ENCODE results near the gene BFSP1. TPM values are rescaled to one million over a fixed set of nuclear protein-coding genes. Genes with fewer than 3 reads are reported as not detected.

Gene BFSP1
- total and polyA plus RNA-seq, 7 donors = 0.51 to 3.6 (median 1.2) TPM; not detected in 1

DNA sequence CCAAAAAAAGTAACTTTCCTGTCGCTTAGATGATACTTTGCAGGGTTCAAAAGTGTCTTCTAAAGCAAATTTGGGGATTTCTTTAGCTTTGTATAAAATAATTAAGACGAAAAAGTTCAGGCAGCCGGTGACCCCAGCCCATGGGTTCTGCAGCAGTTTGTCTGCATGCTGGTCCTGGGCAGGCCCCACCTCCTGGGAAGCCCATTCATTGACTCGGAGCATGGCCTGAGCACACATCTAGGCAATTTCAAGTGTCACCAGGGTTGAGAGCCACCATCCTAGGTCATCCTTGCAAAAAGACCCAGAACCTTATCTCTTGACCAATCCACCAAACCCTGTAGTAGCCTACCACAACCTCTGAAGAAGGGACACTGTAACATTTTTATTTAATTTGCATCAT is 20.6 kb downstream of the BFSP1 start:
- Histone ChIP-seq H3K9me3 (no peaks in the 10 kb centered on the region), H3K27ac (no peak overlapping the region), H3K4me1 (peaks cover 0 to 1% (median under 1%) of the 10 kb centered on the region in 4 donors), H3K27me3 (no peaks in the 10 kb centered on the region), H3K36me3 (no peaks in the 10 kb centered on the region), H3K4me3 (no peak overlapping the region)
- intact Hi-C loops (cut with DNase I) = no loop called here
- DNase-seq = peak; percentile 10
- no peak for TF ChIP-seq POLR2AphosphoS5 (IDR thresholded peaks at IDR 0.05)
- no peak for TF ChIP-seq POLR2A (IDR thresholded peaks at IDR 0.05)
- TF ChIP-seq, protein P1, sequence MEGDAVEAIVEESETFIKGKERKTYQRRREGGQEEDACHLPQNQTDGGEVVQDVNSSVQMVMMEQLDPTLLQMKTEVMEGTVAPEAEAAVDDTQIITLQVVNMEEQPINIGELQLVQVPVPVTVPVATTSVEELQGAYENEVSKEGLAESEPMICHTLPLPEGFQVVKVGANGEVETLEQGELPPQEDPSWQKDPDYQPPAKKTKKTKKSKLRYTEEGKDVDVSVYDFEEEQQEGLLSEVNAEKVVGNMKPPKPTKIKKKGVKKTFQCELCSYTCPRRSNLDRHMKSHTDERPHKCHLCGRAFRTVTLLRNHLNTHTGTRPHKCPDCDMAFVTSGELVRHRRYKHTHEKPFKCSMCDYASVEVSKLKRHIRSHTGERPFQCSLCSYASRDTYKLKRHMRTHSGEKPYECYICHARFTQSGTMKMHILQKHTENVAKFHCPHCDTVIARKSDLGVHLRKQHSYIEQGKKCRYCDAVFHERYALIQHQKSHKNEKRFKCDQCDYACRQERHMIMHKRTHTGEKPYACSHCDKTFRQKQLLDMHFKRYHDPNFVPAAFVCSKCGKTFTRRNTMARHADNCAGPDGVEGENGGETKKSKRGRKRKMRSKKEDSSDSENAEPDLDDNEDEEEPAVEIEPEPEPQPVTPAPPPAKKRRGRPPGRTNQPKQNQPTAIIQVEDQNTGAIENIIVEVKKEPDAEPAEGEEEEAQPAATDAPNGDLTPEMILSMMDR (IDR thresholded peaks at IDR 0.05) = no peak
- no peak for TF ChIP-seq EP300 (IDR thresholded peaks at IDR 0.05)
- WGBS, 2 donors = 59 to 86% methylated on average over 4 of the region's 4 CpGs

DNA sequence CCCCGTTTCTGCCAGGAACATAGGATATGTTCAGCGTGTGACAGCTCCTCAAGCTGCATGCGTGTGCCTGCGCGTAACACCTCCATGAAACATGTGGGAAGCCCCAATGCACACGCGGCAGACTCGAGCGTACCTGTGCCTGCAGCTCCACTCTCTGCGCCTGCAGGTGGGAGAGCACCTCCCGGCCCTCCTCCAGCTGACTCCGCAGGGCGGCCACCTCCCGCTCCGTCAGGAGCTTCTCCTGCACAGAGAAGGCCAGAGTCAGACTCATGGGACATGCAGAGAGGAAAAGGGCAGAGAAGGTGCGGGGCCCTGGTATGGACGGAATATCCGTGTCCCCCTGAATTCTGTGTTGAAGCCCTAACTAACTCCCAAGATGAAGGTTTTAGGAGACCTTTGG is 22.4 kb downstream of the BFSP1 start:
- intact Hi-C loops (cut with DNase I) = loop anchor here (5.0 to 10.0 kb wide), 3 partner anchors 486 to 769 kb away; partner anchors contain the start of genes KAT14 and PET117
- H3K9me3 ChIP-seq = no peaks in the 10 kb centered on the region
- no peak overlapping the region for H3K4me3 ChIP-seq
- peak; percentile 46 for DNase-seq
- 90 to 96% methylated on average over 18 of the region's 18 CpGs for WGBS, 2 donors
- no peaks in the 10 kb centered on the region for H3K36me3 ChIP-seq
- H3K4me1 ChIP-seq = peaks cover 0 to 10% (median 8%) of the 10 kb centered on the region in 4 donors
- TF ChIP-seq POLR2A (IDR thresholded peaks at IDR 0.05) (no peak), EP300 (IDR thresholded peaks at IDR 0.05) (no peak), POLR2AphosphoS5 (IDR thresholded peaks at IDR 0.05) (no peak)
- H3K27me3 ChIP-seq = no peaks in the 10 kb centered on the region
- H3K27ac ChIP-seq = no peak overlapping the region

DNA sequence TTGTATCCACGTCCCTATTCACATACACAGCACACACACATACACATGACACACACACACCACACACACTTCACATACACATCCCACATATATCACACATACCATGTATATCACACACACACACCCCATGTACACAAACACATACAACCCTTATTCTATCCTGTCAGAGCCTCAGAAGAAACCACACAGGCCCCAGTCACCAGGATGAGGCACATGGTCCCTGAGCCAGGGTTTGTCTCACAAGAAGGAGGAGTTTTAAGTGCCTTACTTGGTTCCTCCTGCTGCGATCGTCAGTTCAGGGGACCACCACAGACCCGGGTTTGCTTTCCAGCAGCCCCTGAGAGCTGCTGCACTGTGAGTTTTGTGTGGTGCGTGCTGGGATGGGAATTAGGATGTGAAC is 23.6 kb downstream of the BFSP1 start:
- H3K4me3 ChIP-seq = no peak overlapping the region
- no peaks in the 10 kb centered on the region for H3K27me3 ChIP-seq
- TF ChIP-seq, protein P1 (IDR thresholded peaks at IDR 0.05) = no peak
- TF ChIP-seq POLR2AphosphoS5 (IDR thresholded peaks at IDR 0.05) = no peak
- TF ChIP-seq EP300 (IDR thresholded peaks at IDR 0.05) = no peak
- TF ChIP-seq POLR2A (IDR thresholded peaks at IDR 0.05) = no peak
- 92 to 93% methylated on average over 5 of the region's 5 CpGs for WGBS, 2 donors
- no peak overlapping the region for H3K27ac ChIP-seq
- no peaks in the 10 kb centered on the region for H3K36me3 ChIP-seq
- intact Hi-C loops (cut with DNase I) = loop anchor here (5.0 to 10.0 kb wide), 3 partner anchors 487 to 770 kb away; partner anchors contain the start of genes KAT14 and PET117
- DNase-seq = peak; percentile 20
- peaks cover 0 to 10% (median 8%) of the 10 kb centered on the region in 4 donors for H3K4me1 ChIP-seq
- no peaks in the 10 kb centered on the region for H3K9me3 ChIP-seq

GRCh38 chr20:17507032-17507431 is 24.1 kb downstream of the BFSP1 start:
- intact Hi-C loops (cut with DNase I) = loop anchor here (5.0 to 10.0 kb wide), 3 partner anchors 488 to 770 kb away; partner anchors contain the start of genes KAT14 and PET117
- no peak for DNase-seq
- Histone ChIP-seq H3K27me3 (no peaks in the 10 kb centered on the region), H3K4me1 (peaks cover 0 to 10% (median 8%) of the 10 kb centered on the region in 4 donors), H3K9me3 (no peaks in the 10 kb centered on the region), H3K36me3 (no peaks in the 10 kb centered on the region), H3K27ac (no peak overlapping the region), H3K4me3 (no peak overlapping the region)
- TF ChIP-seq POLR2A (IDR thresholded peaks at IDR 0.05) = no peak
- TF ChIP-seq POLR2AphosphoS5 (IDR thresholded peaks at IDR 0.05) = no peak
- TF ChIP-seq EP300 (IDR thresholded peaks at IDR 0.05) = no peak
- TF ChIP-seq, protein P1 (IDR thresholded peaks at IDR 0.05) = no peak
- WGBS, 2 donors = 80 to 92% methylated on average over 2 of the region's 2 CpGs

DNA sequence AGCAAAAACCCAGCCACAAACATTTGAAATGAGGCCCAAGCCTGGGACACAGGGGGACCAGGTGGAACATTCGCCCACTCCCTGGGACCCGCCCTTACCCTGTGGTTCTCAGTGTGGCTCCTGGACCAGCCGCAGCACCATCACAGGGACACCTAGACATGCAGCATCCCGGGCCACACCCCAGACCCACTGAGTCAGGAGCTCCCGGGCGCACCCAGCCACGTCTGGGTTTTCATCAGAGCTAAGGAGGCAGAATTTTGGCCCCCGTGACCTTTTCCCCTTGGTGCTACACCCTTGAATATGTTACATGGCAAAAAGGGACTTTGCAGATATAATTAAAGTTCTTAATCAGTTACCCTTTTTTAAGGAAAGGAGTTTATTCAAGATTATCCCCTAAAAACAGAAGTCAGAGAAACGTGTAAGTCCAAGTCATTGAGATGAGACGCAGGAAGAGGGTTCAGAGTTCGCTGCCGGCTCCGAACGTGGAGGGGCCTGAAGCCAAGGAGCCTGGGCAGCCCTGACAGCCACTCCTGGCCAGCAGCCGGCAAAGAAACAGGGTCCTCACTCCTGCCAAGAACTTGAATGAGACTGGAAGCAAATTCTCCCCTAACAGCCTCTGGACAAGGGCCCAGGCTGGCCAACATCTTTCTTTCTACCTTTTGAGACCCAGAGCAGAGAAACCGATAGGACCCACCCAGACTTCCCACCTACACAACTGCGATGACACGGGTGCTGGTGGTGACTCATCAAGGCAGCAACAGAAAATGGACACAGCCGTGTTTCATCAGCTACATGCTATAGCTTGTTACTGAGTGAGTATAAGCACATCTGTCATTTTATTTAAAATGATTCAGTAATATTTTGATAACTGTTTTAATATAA is 25.3 kb downstream of the BFSP1 start:
- Histone ChIP-seq H3K36me3 (no peaks in the 10 kb centered on the region), H3K9me3 (no peaks in the 10 kb centered on the region), H3K4me3 (peak overlapping the region in 2 of 4 donors; percentile 53 to 54), H3K4me1 (peaks cover 0 to 10% (median 8%) of the 10 kb centered on the region in 4 donors), H3K27me3 (no peaks in the 10 kb centered on the region), H3K27ac (peak overlapping the region; percentile 3 to 61 (median 32))
- TF ChIP-seq POLR2AphosphoS5 (IDR thresholded peaks at IDR 0.05) = no peak
- TF ChIP-seq, protein P1 (IDR thresholded peaks at IDR 0.05) = no peak
- 74 to 79% methylated on average over 19 of the region's 19 CpGs for WGBS, 2 donors
- peak; percentile 65 for DNase-seq
- intact Hi-C loops (cut with DNase I) = loop anchor here (1.0 to 10.0 kb wide), 6 partner anchors 25 to 771 kb away; partner anchors contain the start of genes BFSP1, KAT14 and PET117

Measured in sigmoid colon (tissue), 7 donors.